GM12865 (cell line): ENCODE results near the gene XPR1.

Experiments used
- DNase-seq: peaks from one replicate; pipeline ENCODE4 v3.0.0; 2010; ENCODE audit warnings: low read depth
- H3K4me3 ChIP-seq: 2 replicates; pipeline ENCODE4 v1.5.1; 2011; ENCODE audit warnings: mild to moderate bottlenecking, low read depth, low read length, control low read depth
- TF ChIP-seq, protein P1 (sequence below): IDR thresholded peaks from 2 replicates; pipeline ENCODE4 v1.5.1; 2011; ENCODE audit warnings: low read length, control low read depth, low read depth, inconsistent platforms; ENCODE audit not compliant: insufficient read depth; ENCODE audit errors: missing control alignments

The XPR1 gene

DNA sequence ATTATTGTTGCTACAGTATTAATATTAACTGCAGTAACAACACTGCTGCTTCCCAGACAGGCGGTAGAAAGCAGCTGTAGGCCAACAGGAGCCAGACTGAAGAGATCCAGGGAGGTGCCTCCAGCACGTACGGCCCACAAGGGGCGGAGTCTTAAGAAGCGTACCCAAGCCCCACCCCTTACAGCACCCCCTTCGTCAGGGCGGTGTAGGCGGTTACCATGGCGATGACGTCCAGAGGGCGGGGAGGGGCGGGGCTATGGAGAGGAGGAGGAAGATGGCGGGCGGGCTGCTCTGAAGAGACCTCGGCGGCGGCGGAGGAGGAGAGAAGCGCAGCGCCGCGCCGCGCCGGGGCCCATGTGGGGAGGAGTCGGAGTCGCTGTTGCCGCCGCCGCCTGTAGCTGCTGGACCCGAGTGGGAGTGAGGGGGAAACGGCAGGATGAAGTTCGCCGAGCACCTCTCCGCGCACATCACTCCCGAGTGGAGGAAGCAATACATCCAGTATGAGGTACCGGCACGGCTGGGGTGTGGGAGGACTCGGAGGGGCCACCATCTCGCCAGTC lies at the start of gene XPR1:
Gene XPR1, plus strand, starts transcription at position 257 of the 560 bp plus-strand sequence. Its CDS starts 180 bp downstream, at position 437.
- peak; percentile 99 for DNase-seq
- TF ChIP-seq, protein P1, sequence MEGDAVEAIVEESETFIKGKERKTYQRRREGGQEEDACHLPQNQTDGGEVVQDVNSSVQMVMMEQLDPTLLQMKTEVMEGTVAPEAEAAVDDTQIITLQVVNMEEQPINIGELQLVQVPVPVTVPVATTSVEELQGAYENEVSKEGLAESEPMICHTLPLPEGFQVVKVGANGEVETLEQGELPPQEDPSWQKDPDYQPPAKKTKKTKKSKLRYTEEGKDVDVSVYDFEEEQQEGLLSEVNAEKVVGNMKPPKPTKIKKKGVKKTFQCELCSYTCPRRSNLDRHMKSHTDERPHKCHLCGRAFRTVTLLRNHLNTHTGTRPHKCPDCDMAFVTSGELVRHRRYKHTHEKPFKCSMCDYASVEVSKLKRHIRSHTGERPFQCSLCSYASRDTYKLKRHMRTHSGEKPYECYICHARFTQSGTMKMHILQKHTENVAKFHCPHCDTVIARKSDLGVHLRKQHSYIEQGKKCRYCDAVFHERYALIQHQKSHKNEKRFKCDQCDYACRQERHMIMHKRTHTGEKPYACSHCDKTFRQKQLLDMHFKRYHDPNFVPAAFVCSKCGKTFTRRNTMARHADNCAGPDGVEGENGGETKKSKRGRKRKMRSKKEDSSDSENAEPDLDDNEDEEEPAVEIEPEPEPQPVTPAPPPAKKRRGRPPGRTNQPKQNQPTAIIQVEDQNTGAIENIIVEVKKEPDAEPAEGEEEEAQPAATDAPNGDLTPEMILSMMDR = peak; percentile 24
- H3K4me3 ChIP-seq = peak within 1 kb of the TSS; percentile 96

DNA sequence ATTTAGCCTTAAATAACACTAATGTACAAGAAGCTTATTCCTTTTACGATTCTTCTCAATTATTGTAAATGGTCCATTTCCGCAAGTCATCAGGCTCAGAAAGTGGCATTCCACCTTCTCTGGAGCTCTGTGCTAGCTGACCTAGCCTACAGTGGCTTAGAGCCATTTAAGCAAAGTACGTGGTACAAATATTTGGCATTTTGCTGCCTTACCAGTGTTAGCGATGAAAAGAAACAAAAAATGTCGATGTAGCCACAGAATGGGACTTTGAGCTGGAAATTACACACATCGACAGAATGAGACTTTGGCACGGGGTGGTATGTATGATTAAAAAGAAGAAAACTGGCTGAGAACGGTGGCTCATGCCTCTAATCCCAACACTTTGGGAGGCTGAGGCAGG lies 47.0 kb upstream of the XPR1 start:
- H3K4me3 ChIP-seq = no peak overlapping the region
- TF ChIP-seq, protein P1 = no peak
- DNase-seq = no peak

DNA sequence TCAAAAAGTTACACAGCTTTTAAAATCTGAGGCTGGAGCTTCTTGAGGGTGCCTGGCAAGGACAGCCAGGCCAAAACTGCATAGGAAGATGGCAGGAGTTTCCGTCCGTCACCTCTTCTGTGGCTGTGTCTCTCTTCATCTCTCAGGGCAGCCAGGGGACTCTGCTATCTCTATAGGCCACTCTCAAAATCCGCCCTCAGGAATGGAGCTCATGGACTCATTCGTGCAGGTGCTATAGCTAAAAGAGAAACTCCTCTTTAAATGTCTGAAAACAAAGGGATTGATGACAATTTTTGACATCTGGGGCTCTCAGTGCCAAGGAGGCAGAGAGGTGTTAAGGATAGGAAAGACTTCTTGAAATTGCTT lies 45.8 kb upstream of the XPR1 start:
- no peak overlapping the region for H3K4me3 ChIP-seq
- no peak for DNase-seq
- TF ChIP-seq, protein P1 = no peak

- DNase-seq = no peak
Observed at GRCh38 chr1:180586671-180587155, 45.1 kb upstream of the XPR1 start.

GRCh38 chr1:180588121-180588520 lies 43.7 kb upstream of the XPR1 start:
- TF ChIP-seq, protein P1 = no peak
- H3K4me3 ChIP-seq = no peak overlapping the region
- DNase-seq = no peak

More at GRCh38 chr1:180586671-180587155, 45.1 kb upstream of the XPR1 start:
- no peak overlapping the region for H3K4me3 ChIP-seq
- TF ChIP-seq, protein P1 = no peak

GRCh38 chr1:180590889-180591288 lies 40.9 kb upstream of the XPR1 start:
- TF ChIP-seq, protein P1 = no peak
- H3K4me3 ChIP-seq = no peak overlapping the region
- DNase-seq = no peak

DNA sequence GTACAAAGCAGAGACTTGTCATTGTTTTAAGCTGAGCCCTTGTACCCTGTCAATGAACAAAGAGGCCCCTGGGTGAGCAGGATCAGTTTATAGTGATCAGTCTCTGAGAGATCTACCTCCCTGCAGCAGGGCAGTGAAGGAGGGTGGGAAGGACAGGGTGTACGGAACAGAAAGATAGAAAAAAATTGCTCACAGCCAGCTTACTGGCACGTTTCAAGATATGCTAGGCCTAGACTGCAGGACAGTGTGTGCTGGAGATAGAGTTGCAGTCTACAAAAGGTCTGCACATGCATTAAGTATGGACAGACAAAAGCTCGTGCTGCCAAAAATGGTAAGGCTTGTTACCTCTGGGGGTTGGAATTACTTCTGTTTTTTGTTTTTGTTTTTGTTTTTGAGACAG lies 38.4 kb upstream of the XPR1 start:
- TF ChIP-seq, protein P1 = no peak
- H3K4me3 ChIP-seq = no peak overlapping the region
- no peak for DNase-seq
